NB4 (cell line): ENCODE results near the gene ARMH4.

ENCODE experiments used
- DNase-seq: peaks from one replicate; pipeline ENCODE4 v3.0.0; 2010; ENCODE audit warnings: low read depth
- H3K4me3 ChIP-seq: one replicate; pipeline ENCODE4 v1.5.1; 2011; ENCODE audit warnings: mild to moderate bottlenecking, low read depth, low read length, moderate library complexity
- MYC ChIP-seq: IDR thresholded peaks from 2 replicates; pipeline ENCODE4 v1.6.1; 2011; ENCODE audit warnings: low read depth, low read length
- POLR2A ChIP-seq: IDR thresholded peaks from 2 replicates; pipeline ENCODE4 v1.6.1; 2011; ENCODE audit warnings: mild to moderate bottlenecking; ENCODE audit not compliant: insufficient read length; ENCODE audit errors: extremely low read depth
- TF ChIP-seq, protein P1 (sequence below): IDR thresholded peaks from 2 replicates; pipeline ENCODE4 v1.6.1; 2011; ENCODE audit warnings: low read depth, low read length
- TF ChIP-seq, protein P2 (sequence below): IDR thresholded peaks from one replicate; pipeline ENCODE4 v1.5.1; 2012; ENCODE audit warnings: low read depth, low read length

The ARMH4 gene

DNA sequence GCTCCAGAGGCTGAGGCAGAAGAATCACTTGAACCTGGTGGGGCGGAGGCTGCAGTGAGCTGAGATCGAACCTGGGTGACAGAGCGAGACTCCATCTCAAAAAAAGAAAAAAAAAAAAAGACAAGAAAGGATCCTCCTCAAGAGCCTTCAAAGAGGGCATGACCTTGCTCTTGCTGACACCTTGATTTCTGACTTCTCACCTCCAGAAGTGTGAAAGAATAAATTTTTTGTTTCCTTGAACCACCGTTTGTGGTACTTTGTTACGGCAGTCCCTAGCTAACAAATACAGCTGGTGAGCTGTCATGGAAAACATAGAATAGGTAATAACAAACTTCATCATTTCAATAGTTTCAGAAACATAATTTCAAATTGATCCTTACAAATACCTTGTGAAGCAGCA lies 46.1 kb upstream of the ARMH4 start:
- H3K4me3 ChIP-seq: no peak overlapping the region
- no peak for DNase-seq
- TF ChIP-seq, protein P1, sequence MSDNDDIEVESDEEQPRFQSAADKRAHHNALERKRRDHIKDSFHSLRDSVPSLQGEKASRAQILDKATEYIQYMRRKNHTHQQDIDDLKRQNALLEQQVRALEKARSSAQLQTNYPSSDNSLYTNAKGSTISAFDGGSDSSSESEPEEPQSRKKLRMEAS: no peak
- TF ChIP-seq, protein P2, sequence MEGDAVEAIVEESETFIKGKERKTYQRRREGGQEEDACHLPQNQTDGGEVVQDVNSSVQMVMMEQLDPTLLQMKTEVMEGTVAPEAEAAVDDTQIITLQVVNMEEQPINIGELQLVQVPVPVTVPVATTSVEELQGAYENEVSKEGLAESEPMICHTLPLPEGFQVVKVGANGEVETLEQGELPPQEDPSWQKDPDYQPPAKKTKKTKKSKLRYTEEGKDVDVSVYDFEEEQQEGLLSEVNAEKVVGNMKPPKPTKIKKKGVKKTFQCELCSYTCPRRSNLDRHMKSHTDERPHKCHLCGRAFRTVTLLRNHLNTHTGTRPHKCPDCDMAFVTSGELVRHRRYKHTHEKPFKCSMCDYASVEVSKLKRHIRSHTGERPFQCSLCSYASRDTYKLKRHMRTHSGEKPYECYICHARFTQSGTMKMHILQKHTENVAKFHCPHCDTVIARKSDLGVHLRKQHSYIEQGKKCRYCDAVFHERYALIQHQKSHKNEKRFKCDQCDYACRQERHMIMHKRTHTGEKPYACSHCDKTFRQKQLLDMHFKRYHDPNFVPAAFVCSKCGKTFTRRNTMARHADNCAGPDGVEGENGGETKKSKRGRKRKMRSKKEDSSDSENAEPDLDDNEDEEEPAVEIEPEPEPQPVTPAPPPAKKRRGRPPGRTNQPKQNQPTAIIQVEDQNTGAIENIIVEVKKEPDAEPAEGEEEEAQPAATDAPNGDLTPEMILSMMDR: no peak
- TF ChIP-seq MYC (no peak), POLR2A (no peak)

DNA sequence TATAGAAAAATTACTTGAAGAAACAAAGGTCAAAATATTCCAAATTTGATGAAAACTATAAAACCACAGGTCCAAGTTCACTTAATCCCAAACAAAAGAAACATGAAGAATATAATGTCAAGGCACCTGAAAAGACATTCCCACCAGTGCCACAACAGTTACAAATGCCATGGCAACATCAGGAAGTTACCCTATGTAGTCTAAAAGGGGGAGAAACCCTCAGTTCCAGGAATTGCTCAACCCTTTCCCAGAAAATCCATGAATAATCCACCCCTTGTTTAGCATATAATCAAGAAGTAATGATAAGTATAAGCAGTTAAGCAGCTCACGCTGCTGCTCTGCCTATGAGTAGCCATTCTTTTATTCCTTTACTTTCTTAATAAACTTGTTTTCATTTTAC lies 44.2 kb upstream of the ARMH4 start:
- TF ChIP-seq POLR2A (no peak), MYC (no peak)
- TF ChIP-seq, protein P2: no peak
- TF ChIP-seq, protein P1: no peak
- DNase-seq: no peak
- no peak overlapping the region for H3K4me3 ChIP-seq

DNA sequence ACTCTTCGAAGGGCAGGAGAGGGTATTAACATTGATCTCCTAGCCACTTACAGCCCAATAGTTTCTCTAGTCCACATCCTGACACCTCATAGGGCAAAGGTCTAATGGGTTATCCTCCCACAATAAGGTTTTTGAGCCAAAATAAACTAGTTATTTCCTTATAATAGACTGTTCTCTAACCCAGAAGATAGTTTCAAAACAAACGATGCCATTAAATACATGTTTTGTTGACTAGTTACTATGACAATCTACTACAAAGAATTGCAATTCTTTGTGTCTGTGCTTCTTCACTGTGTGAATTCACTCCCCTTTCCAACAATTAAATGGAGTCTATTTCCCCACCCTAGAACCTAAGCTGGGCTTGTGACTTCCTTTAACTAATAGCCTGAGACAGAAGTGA lies 41.5 kb upstream of the ARMH4 start:
- no peak overlapping the region for H3K4me3 ChIP-seq
- no peak for DNase-seq
- no peak for TF ChIP-seq MYC
- TF ChIP-seq POLR2A: no peak
- TF ChIP-seq, protein P2: no peak
- TF ChIP-seq, protein P1: no peak

DNA sequence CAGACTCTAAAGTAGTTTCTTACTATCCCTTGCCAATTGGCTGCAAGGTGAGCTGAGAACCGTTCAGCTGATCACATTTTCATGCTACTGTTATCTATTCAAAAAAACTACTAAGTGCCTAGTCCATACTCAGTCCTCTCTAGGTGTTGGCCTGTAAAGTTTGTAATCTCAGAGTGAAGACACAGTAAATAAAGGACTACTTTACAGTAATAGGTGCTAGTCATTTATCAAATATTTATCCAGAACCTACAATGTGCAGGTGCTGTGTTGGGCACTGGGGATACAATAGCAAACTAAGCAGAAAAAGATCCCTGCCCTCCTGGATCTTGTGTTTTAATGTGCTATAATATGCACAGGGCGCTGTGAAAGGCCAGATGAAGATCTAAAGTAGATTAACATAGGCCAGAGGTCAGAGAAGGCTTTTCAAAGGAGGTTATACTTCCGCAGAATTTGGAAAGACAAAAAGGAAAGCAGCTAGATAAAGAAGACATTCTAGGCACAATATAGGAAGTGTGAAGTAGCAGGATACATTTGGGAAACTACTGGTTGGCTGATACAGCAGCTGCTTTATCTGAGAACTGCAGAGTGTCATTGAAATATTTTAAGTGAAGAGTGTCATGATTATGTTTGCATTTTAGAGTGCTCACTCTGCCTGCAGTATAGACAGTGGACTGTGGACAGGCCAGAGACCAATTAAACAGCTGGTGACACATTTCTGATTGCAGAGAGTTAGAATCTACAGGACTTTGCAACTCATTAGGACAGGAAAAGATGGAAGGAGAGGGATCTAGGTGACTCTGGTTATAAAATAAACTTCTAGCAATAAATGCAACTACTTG lies 40.0 kb upstream of the ARMH4 start:
- no peak for TF ChIP-seq MYC
- TF ChIP-seq, protein P2: no peak
- no peak for TF ChIP-seq POLR2A
- TF ChIP-seq, protein P1: no peak

DNA sequence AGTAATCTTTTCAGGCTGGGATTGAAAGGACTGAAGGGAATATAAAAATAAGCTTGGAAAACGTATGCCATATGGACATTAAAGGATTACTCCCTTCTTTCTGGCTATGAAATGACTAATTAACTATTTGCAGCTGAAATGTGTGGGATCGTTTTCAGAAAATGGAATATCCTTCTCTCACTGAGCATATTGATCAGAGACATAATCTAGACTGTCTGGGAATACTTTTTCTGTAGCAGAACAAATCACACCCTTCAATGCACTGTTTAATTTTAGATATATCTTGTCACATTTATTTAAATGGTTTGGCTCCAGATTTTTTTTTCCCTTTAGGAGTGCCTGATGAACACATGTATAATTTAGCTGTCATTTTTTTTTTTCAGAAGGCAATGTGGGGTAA lies 37.2 kb upstream of the ARMH4 start:
- no peak for DNase-seq
- no peak for TF ChIP-seq MYC

More for the DNA sequence above, 40.0 kb upstream of the ARMH4 start:
- DNase-seq: no peak
- H3K4me3 ChIP-seq: no peak overlapping the region

DNA sequence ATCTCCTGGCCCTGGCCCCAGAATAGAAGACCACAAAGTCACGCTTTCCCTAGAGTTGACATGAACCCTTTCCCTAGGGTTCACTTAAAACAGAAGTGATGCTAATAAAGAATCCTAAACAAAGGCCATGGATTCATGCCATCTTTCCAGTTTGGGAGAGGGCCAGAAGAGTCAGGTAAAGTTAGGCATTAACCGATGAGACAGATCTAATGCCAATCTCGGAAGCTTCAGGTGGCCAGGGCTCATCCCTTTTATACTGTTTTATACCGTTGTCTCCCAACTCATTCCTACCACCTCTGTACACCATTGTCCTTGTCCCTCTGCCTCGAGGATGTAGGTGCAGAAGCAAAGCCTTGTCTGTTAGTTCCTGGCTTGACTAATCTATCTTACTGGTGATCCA lies 25.1 kb upstream of the ARMH4 start:
- TF ChIP-seq, protein P1: no peak
- TF ChIP-seq POLR2A: no peak
- TF ChIP-seq MYC: no peak
- TF ChIP-seq, protein P2: no peak
- H3K4me3 ChIP-seq: no peak overlapping the region
- DNase-seq: no peak

More for the DNA sequence above, 37.2 kb upstream of the ARMH4 start:
- no peak overlapping the region for H3K4me3 ChIP-seq
